Left lobe of liver (tissue), 2 donors: ENCODE results near the gene COL4A2. TPM values are rescaled to one million over a fixed set of nuclear protein-coding genes. Genes with fewer than 3 reads are reported as not detected.

Source experiments
- ATAC-seq: fragments of 200-7000 bp; cut with Tn5 transposase; one replicate; pipeline ENCODE4 v1.9.1; 2020; ENCODE audit warnings: mild to moderate bottlenecking, moderate library complexity
- DNase-seq: peaks from one replicate; pipeline ENCODE4 v3.0.0-alpha.2; 2020; ENCODE audit warnings: low spot score
- total RNA-seq: library from RNA; stranded (reverse); gene quantifications from one replicate; pipeline ENCODE4 v1.2.1, GENCODE V29; 2021
- donor health status: DM: no; HTN: no; CAD: no; lungs with moderate emphysema.
- donor health status: DM: no; HTN: yes; CAD: no.

The COL4A2 gene
- total RNA-seq, 1 donor from 2014 or later = 12.4 TPM

DNA sequence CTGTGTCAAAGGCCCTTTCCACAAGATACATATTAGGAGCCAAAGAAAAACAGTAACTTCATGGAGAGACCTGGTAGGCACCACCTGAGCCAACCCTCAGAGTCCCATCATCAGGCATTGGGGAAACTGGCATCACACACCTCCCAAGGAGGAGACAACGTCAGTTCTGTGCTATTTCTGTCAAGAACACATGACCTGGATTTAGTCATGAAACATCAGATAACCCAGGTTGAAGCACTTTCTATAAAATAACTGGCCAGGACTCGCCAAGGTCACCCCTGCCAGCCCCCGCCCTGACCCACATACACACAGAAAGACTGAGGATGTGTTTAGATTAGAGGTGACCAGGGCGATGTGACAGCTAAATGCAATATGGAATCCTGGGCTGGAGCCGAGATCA lies 35.8 kb upstream of the COL4A2 start:
- ATAC-seq = no peak
- DNase-seq = no peak

DNA sequence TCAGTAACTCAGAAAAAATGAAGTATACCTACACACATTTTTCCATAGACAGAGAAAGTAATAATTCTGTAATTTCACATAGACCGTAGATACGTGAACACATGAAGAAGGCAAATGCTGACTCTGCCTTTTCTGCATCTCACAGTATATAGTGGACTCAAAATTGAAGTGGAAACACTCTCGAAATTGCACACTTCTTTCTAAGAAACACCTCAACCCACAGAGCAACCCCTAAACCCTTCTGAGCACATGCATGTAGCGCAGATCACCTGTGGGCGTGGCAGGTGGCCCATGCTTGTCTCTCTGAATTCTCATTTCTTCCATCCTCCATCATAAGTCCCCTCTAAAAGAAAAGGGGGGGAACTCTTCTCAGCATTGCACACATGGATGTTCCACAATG lies 34.9 kb upstream of the COL4A2 start:
- no peak for DNase-seq
- ATAC-seq = no peak

GRCh38 chr13:110272651-110273050 lies 34.4 kb upstream of the COL4A2 start:
- DNase-seq (no peak), ATAC-seq (no peak)

DNA sequence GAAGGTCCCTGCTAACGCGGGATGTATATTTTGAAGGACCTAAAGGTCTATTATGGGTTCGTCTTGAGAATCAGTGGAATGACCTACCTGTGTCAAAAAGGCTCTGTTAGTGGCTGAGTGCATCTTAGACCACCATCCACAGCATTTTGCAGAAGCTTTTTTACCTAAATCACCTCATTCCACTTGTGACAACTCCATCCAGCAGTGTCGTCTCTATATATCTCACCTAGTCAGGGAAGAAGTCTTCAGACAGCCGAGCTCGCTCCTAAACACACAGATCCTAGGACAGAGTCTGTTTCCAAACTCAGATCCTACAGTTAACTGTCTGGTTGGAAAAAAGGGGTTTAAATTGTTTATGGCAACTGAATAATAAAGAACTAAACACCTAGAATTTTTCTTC lies 33.8 kb upstream of the COL4A2 start:
- DNase-seq = no peak
- no peak for ATAC-seq

GRCh38 chr13:110274687-110275086 lies 32.4 kb upstream of the COL4A2 start:
- ATAC-seq = no peak
- DNase-seq = no peak

DNA sequence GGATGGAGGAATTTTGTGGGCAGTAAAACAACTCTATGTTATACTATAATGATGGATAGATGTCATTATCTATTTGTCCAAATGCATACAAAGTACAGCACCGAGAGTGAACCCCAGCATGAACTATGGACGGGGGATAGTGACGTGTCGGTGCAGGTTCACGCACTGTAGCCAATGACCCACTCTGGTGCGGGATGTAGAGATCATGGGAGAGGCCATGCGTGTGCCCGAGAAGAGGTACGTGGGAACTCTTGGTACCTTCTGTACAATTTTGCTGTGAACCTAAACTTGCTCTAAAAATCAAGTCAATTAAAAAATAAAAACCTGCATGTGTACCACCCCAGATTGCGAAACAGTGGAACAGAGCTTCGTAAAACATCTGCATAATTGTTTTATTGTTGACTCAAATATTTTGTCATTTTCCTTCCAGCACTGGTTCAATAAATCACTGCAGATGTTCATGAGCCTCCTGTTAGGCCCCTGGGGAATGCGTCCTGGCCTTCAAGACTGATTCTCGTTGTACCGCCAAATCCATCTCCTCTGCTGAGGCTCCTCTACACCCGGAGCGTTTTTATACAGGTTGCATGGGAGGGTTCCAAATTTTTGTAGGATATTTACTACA lies 31.0 kb upstream of the COL4A2 start:
- DNase-seq (no peak), ATAC-seq (no peak)

DNA sequence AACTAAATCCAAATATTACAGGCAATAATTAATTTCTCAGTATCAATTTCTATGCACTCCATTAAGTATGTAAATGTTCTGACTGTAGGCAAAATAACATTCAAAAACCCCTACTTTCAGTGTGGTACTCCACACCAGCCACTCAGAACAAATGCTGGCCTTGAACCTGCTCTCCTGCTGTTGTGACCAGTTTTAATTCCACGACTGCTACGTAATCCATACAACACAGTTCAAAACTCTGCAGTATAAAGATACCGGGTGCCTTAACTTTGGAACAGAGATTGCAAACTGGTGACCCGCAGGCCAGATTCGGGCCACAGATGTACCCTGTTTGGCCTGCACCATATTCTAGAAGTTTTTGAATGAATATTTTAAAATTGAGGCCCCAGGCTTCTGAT lies 30.5 kb upstream of the COL4A2 start:
- no peak for DNase-seq

GRCh38 chr13:110277357-110277975 lies 29.6 kb upstream of the COL4A2 start:
- ATAC-seq (no peak), DNase-seq (no peak)

More for the DNA sequence above, 30.5 kb upstream of the COL4A2 start:
- ATAC-seq = no peak

GRCh38 chr13:110278859-110279258 lies 28.2 kb upstream of the COL4A2 start:
- DNase-seq = no peak
- ATAC-seq = no peak

DNA sequence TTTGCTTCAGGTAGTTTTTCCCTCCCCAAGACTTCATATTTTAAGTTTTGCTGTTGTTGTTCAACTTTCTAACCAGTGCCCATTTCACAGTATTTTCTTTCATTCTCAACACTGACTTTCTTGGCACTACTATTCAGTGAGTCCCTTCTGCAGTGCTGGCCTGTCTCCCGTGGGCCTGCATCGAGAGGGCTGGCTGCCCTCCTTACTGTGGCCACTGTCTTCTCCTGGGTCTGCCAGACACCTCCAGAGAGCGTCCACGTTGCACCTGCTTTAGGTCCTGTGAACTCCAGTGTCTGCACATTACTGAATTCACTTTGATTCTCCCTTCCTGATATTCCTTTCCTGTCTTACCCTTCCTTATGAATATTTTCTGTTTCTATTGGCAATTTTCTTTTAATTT lies 27.4 kb upstream of the COL4A2 start:
- DNase-seq (no peak), ATAC-seq (no peak)

DNA sequence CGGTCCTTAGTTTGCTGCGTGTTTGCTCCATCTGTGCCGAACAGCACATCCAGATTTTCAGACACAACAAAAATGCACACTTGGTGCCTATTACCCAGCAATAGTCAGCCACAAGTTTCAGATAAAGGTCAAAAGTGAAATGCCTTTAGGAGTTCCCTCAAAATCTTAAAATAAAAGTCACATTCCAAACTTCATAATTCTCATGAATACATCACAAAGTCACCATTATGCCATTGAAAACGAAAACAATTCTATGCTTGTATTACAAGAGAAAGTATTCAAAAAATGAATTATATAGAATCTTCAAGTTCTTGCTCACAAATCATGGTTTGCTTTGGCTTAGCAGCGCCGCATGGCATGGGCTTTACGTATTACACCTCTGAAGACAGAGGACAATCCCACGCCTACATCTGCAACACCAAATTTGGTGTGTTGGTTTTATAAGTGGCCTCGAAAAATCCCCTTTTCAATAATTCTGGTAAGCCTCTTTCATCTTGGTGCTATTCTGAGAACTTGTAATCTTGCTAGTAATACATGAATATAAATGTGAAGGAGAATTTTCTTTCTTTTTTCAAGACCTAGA lies 26.8 kb upstream of the COL4A2 start:
- ATAC-seq = no peak
- no peak for DNase-seq

- no peak for DNase-seq
- ATAC-seq = no peak
Measured at GRCh38 chr13:110280985-110281688, 25.9 kb upstream of the COL4A2 start.

DNA sequence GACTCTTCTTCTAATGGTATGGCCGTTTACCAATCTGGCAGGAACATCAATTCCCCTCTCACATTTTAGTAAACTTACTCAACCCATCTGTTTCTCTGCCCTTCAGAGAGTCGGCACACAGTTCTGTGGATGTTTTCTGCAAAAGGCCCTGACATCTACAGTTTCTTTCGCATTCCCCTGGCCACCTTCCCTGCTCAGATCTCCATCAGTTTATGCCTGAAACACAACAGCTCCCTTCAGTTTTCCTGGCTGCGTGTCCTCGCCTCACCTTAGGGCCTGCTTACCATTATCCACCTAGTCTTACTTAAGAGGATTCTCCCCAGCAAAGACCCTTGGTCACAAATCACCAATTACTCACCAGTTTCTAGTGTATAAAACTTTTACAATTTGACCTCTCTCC lies 25.3 kb upstream of the COL4A2 start:
- no peak for DNase-seq
- ATAC-seq = no peak

DNA sequence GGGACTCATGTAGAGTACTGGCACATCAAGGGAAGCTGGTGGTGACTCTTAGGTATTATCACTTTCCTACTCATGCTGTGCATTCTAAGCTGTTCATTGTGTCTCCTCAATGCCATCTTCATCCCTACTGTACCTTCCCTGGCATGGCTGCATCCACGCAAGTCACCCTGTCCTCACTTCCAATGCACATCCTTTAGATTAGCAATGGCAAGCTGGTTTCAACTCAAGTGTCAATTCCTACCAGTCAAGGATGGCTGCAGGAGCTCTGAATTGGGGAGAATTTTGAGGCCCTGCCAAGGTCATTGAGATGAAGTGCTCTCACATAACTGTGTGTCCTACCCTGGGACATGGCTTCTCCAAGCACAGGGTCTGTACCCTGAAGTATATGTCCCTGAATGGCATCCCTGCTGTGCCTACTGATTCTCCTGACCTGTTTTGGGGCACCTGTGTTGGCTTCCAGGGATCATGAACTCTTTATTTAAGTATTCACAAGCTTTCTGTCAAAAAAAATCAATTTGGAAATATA lies 24.7 kb upstream of the COL4A2 start:
- DNase-seq (no peak), ATAC-seq (no peak)

DNA sequence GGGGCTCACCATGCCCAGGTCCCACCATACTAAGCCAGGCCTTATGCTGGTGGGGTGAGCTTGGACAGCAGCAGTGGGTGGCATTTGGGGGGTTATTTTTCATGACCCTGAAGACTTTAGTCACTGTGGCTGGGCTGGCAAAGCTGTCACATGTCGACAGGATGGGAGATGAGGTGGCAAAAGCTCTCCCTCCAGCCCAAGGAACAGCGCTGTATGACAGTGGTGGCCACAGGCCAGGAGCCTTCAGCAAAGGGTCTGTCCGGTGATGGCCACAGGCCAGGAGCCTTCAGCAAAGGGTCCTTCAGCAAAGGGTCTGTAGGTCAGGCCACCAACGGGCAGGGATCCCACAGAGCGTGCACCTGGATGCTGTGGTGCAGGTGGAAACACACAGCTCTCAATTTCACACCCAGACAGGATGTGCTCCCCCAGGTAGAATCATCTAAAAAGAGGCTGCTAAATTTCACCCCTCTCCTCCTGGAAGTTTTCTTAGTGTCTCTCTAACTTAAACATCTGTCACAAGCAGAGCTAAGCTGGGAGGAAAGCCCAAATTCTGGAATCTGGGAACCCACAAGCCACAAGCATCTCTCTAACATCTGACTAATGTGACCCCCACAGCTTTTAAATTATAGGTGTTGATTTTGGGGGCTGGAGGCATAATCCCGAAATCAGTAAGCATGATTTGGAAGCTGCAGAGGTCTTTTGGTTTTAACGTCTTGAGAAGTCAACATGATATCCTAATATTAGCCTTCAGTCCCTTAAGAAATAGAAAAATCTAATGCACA lies 23.2 kb upstream of the COL4A2 start:
- DNase-seq (no peak), ATAC-seq (no peak)

DNA sequence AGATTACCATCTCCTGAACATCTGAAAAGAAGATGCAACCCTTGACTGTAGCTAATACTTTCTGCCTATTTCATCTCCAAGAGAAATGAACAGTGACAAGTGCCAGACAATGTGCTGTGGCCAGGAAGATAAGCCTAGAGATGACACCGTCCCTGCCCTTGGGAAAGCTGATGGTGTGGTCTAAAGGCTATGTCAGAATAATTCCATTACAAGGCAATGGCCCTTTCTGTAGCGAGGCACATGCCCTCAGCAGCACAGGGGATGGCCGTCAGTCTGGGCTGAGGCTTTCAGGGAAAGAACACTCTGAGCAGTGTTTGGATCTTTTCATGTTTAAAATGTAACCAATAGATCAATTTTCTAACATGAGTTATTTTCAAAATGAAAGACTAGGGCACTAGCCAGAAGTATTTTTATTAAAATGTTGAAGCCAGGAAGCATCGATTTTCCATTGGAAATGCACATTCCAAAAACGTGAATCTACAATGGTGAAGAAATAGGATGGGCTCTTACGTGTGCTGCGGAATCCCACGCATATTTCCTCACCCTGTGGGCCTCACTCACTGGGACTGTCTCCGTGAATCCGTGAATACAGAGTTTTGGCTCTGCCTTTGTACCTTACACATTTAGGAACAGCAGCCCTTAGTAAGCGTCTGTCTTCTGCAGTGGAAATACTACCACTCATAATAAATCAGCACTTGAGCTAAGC lies 22.2 kb upstream of the COL4A2 start:
- no peak for DNase-seq
- ATAC-seq = no peak

GRCh38 chr13:110285991-110286832 lies 20.9 kb upstream of the COL4A2 start:
- no peak for ATAC-seq
- no peak for DNase-seq

DNA sequence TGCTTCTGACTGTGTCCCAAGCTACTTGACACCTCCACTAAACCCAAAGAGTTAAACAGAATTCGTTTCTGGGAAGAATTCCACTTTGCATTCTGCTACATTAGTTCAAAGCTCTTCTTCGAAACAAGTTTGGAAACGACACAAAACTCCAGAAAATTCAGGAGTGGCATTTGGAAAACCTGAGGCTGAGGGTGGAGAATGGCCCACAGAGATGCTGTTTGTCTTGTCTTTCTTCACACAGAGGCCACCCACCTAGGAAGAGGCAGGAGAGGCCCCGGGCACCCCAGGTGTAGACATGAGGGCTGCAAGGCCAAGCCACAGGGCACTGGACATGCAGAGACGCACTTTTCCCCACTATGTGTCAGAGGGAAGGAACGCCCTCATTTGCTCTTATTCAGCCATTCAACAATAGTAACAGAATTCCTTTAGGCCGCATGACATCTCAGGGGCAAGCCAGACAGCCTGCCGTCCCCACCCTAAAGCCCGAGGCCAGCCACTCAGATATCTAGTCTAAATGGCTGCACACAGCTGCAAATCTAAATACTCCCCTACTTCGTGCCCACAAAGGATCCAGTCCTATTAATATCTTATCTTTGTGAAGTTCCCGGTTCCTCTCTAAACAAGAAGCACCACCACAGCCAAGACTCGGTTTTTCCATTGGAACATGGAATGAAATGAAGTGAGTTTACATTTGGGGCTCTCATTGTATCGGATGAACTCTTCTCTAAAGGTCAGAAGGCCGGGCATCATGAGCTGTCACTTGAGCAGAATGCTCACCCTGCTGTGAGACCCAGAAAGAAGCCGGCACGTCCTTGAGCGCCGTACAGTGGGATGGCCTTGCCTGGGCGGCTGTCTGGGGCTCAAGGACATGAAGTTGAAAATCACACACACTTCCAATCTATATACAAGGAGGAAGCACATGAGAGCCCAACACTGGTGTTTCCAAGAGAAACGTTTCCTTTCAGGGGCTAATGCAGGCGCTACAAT lies 20.0 kb upstream of the COL4A2 start:
- ATAC-seq (peak; percentile 25), DNase-seq (no peak)
